ENCODE results near the gene GTF2A2. TPM values are rescaled to one million over a fixed set of nuclear protein-coding genes. Genes with fewer than 3 reads are reported as not detected.

GTF2A2 gene
- total and polyA plus RNA-seq, 8 donors = 1.2 to 82.9 (median 26.5) TPM

DNA sequence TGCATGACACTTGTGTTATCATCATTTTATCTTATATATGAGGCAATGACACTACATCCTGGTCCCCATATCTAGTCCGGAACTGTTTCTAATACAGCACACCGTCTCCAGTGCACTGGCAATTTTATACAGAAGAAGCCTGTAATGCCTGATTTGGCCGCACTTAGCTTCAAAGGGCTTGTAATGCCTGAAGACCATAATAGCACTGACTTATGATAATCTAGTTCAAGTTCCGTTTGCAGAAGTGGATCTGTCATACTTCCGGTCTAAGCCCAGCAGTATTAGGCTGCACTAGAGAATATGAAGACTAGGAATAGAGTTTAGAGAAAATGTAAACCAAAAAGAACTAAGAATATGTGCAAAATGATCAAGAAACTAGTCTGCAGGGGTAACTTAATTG, 30.5 kb upstream of the GTF2A2 start:
- WGBS, 5 donors = 11 to 15% (median 12%) methylated on average over 5 of the region's 5 CpGs
- H3K4me3 ChIP-seq = peak overlapping the region; percentile 64 to 96 (median 76)
- peak overlapping the region in 4 of 5 donors; percentile 98 to 99 (median 98) for H3K27ac ChIP-seq
- no peaks in the 10 kb centered on the region for H3K27me3 ChIP-seq
- DNase-seq = peak in 1 of 2 donors; percentile 56
- intact Hi-C loops (cut with DNase I; ENCODE audit: low total_unique reads) = no loop called here
- H3K4me1 ChIP-seq = peaks cover 29 to 68% (median 47%) of the 10 kb centered on the region in 4 donors
- H3K36me3 ChIP-seq = peaks cover 0 to 5% (median 2%) of the 10 kb centered on the region in 4 donors
- no peaks in the 10 kb centered on the region for H3K9me3 ChIP-seq
- no peak for TF ChIP-seq POLR2AphosphoS5 (IDR thresholded peaks at IDR 0.05)
- no peak for TF ChIP-seq EP300 (IDR thresholded peaks at IDR 0.05)
- TF ChIP-seq, protein P1, sequence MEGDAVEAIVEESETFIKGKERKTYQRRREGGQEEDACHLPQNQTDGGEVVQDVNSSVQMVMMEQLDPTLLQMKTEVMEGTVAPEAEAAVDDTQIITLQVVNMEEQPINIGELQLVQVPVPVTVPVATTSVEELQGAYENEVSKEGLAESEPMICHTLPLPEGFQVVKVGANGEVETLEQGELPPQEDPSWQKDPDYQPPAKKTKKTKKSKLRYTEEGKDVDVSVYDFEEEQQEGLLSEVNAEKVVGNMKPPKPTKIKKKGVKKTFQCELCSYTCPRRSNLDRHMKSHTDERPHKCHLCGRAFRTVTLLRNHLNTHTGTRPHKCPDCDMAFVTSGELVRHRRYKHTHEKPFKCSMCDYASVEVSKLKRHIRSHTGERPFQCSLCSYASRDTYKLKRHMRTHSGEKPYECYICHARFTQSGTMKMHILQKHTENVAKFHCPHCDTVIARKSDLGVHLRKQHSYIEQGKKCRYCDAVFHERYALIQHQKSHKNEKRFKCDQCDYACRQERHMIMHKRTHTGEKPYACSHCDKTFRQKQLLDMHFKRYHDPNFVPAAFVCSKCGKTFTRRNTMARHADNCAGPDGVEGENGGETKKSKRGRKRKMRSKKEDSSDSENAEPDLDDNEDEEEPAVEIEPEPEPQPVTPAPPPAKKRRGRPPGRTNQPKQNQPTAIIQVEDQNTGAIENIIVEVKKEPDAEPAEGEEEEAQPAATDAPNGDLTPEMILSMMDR (IDR thresholded peaks at IDR 0.05) = no peak
- TF ChIP-seq POLR2A (IDR thresholded peaks at IDR 0.05) = no peak

DNA sequence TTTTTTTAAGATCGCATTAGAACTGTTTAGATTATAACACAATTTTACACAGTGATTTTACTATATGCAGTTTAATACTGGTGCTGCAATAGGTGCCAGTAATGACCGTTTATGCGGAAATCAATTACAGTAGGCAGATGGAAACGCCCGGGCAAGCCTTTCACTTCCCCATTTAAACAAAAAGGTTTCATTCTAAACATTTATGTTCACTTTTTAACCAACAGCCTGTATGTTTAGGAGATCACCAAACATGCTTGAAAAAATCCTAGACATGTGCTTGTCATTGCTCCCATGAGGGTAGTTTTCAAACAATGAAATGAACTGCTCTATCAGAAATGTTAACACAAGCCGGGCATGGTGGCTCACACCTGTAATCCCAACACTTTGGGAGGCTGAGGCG, 29.1 kb upstream of the GTF2A2 start:
- Histone ChIP-seq H3K9me3 (no peaks in the 10 kb centered on the region), H3K27ac (peak overlapping the region in 4 of 5 donors; percentile 3 to 99 (median 72)), H3K27me3 (no peaks in the 10 kb centered on the region), H3K4me3 (peak overlapping the region in 2 of 4 donors; percentile 64 to 65), H3K4me1 (peaks cover 29 to 68% (median 47%) of the 10 kb centered on the region in 4 donors), H3K36me3 (peaks cover 4 to 16% (median 13%) of the 10 kb centered on the region in 4 donors)
- WGBS, 5 donors = 56 to 66% (median 61%) methylated on average over 7 of the region's 7 CpGs
- no peak for TF ChIP-seq POLR2A (IDR thresholded peaks at IDR 0.05)
- TF ChIP-seq, protein P1 (IDR thresholded peaks at IDR 0.05) = no peak
- TF ChIP-seq POLR2AphosphoS5 (IDR thresholded peaks at IDR 0.05) = no peak
- TF ChIP-seq EP300 (IDR thresholded peaks at IDR 0.05) = no peak
- DNase-seq = peak in 1 of 2 donors; percentile 20
- intact Hi-C loops (cut with DNase I; ENCODE audit: low total_unique reads) = no loop called here

DNA sequence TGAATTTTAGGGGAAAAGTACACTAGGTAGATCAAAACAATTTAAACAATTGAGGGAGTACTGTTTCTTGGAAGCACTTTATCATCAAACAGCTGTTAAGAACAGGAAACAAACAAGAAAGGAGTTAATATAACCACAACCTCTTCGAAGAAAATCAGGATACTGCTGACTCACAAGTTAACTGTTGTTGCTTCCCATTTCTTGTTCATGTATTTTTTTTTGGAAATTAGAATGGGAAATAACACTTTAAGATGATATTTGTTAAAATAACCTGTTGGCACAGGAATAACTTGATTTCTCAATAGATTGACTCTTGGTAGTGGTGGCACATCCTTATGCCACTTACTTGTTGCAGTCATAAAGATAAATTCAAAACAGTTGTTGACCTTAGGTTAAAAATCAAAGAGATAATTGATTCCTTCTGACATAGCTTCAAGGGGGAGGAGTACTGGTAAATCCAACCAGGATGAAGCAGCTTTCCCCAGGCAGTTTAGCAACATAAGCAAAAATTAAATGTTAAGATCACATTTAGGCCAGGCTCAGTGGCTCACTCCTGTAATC, 28.5 kb upstream of the GTF2A2 start:
- WGBS, 5 donors = 0 to 7% (median 4%) methylated on average over 1 of the region's 1 CpG
- H3K4me1 ChIP-seq = peaks cover 29 to 63% (median 47%) of the 10 kb centered on the region in 4 donors
- peaks cover 9 to 22% (median 18%) of the 10 kb centered on the region in 4 donors for H3K36me3 ChIP-seq
- no peaks in the 10 kb centered on the region for H3K9me3 ChIP-seq
- H3K4me3 ChIP-seq = no peak overlapping the region
- no peaks in the 10 kb centered on the region for H3K27me3 ChIP-seq
- H3K27ac ChIP-seq = peak overlapping the region in 4 of 5 donors; percentile 3 to 99 (median 72)
- intact Hi-C loops (cut with DNase I; ENCODE audit: low total_unique reads) = no loop called here
- TF ChIP-seq EP300 (IDR thresholded peaks at IDR 0.05) (no peak), POLR2A (IDR thresholded peaks at IDR 0.05) (no peak), POLR2AphosphoS5 (IDR thresholded peaks at IDR 0.05) (no peak)
- TF ChIP-seq, protein P1 (IDR thresholded peaks at IDR 0.05) = no peak
- no peak for DNase-seq

GRCh38 chr15:59680870-59681269, 23.6 kb upstream of the GTF2A2 start:
- intact Hi-C loops (cut with DNase I; ENCODE audit: low total_unique reads) = no loop called here
- no peaks in the 10 kb centered on the region for H3K27me3 ChIP-seq
- no peak for TF ChIP-seq POLR2AphosphoS5 (IDR thresholded peaks at IDR 0.05)
- no peak for TF ChIP-seq POLR2A (IDR thresholded peaks at IDR 0.05)
- TF ChIP-seq, protein P1 (IDR thresholded peaks at IDR 0.05) = no peak
- no peak for TF ChIP-seq EP300 (IDR thresholded peaks at IDR 0.05)
- no peak overlapping the region for H3K27ac ChIP-seq
- H3K4me3 ChIP-seq = no peak overlapping the region
- WGBS, 5 donors = 64 to 85% (median 72%) methylated on average over 4 of the region's 5 CpGs
- no peaks in the 10 kb centered on the region for H3K9me3 ChIP-seq
- H3K36me3 ChIP-seq = peaks cover 44 to 70% (median 66%) of the 10 kb centered on the region in 4 donors
- H3K4me1 ChIP-seq = peaks cover 8 to 29% (median 19%) of the 10 kb centered on the region in 4 donors
- no peak for DNase-seq

All from stomach (tissue), 9 donors.